Brain pericyte (primary cell): ENCODE data around the gene CDRT4.
A peak's percentile ranks its signal among the peaks of the same experiment; 100 is the strongest.
"Not testable (repeated sequence)": the region's sequence is repeated elsewhere in the genome, so short reads cannot be mapped to it uniquely, and the experiment has no call there.

Experiments used
- DNase-seq: peaks from one replicate; pipeline ENCODE4 v3.0.0-alpha.2; 2012; ENCODE audit warnings: low read depth, low spot score

Gene CDRT4

DNA sequence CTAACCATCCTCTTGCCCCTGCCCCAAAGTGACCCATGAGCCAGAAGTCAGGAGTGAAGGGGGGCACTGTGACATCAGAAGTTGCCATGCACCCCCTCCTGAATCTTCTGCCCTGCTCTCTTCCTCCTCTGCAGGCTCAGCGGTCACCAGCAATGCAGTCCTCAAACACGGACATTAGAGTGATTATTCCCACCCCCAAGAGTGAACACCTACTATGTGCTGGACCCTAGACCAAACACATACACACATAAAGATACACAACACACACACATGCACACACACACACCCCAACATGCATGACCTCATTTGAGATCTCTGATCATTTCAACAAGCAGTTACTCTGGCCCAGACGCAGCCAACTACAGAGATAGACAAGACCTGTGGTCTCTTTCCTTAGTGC is at the start of gene CDRT4:
Gene CDRT4, minus strand, starts transcription at position 30 of the 400 bp plus-strand sequence. CDS start 27,383 bp downstream, outside the sequence.
- DNase-seq = no peak

DNA sequence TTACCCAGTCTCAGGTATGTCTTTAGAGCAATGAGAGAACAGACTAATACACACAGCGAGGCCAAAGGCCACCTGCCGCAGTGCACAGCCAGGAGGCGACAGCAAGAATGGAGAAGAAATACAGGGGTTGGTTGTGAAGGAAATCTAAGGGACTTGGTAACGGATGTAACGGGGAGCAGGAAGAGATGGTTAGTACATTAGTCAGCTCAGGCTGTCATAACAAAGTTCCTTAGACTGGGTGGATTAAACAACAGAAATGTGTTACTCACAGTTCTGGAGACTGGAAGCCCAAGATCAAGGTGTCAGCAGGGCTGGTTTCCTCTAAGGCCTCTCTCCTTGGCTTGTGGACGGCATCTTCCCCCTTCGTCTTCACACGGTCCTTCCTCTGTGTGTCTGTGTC is 48.7 kb upstream of the CDRT4 start:
- no peak for DNase-seq

DNA sequence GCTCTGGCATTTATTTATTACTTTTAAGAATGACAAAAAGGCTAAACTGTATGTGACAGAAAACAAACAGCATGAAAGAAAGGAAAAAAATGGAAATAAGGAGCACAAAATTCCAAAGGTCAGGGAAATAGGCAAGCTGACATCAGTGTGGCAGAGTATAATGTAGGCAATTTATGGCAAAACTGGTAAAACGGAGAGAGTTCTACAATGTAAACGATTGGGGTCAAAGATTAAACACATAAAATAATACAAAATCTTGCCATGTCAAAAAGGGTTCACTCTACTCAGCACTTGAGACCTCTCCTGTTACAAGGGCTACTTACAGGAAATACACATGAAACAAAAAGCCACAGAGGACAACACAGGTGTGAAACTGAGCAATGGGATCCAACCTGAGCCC is 47.0 kb upstream of the CDRT4 start:
- no peak for DNase-seq

DNA sequence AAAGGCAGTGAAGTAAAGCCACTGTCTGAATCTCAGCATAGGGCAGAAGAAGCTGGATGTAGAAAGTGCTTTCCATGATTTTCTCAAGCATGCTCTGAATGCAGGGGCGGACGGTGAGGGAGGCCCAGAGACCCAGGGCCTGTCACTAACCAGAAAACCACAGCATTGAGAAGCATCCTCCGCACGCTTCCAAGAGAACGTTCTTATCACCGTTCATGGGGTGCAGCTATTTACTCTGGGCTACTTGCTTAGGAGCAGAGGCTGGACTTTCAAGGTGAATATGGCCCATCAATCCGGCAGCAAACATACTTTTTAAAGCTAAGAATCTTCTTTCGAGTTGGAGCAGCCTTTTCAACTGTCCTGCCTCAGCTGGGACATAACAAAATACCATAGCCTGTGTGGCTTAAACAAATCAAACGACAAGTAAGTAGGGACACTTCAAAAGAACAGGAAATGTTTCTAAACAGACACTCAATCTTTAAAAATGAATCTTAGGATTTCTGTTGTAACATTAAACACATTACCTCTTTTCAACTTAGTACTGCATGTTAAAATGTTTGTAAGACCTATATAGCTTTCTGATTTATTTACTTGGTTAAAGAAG is 46.5 kb upstream of the CDRT4 start:
- no peak for DNase-seq

DNA sequence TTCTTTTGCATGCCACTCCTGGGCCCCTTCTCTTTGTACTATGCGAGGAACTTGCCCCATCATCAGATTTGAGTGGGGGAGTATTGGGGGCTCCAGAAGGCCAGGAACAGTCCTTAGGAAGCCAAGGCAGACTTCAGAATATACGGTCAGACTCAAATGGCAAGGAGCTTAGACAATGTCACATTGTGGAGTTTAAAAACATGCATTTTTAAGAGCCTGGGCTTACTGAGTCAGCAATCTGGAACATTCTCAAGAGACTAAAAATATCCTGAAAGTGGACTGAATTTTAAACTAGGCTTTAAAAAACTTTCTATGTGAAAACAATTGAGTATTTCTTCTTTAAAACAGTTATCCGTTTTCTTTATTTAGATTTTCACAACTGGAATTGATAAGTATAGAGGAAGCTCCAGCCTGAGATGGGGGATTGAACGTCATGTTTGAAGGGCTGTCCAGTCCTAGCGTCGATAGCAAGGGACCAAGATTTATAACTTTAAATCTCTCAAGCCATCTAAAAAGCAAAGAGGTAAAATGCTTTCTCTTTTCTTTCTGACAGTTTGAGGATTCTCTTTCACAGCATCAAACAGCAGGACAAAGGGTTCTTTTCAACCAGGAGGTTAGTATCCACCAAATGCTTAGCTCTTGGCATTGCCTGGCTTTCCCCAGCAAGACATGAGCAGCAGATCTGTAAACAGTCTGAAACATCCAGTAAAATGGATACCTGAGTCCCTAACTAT is 45.8 kb upstream of the CDRT4 start:
- DNase-seq = no peak

DNA sequence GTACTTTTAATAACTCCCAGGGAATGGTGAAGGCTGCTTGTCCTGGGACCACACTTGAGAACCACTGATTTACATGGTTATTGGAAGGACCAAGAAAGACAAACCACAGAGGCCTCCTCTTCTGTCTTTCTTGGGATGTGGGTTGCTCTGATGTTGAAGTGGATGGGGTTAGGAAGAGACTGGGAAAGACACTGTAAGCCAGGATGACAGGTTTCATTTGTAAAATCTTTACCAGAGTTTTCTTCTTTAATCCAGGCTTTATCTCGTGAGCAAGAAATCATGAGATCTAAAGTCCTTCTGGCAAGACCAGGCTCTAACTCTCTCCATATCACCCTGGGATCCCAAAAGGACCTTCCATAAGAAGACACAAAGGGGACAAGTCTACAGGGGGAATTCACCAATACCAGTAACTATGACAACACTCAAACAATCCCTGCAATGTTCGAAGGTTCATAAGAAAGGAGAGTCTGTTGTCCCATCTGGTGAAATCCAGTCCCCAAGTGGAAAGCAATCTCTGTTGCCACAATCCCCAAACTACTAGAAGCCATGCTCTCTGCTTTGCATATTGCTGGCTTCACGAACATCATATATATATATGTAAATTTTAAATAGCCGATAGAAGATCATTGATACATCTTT is 44.8 kb upstream of the CDRT4 start:
- DNase-seq = no peak

DNA sequence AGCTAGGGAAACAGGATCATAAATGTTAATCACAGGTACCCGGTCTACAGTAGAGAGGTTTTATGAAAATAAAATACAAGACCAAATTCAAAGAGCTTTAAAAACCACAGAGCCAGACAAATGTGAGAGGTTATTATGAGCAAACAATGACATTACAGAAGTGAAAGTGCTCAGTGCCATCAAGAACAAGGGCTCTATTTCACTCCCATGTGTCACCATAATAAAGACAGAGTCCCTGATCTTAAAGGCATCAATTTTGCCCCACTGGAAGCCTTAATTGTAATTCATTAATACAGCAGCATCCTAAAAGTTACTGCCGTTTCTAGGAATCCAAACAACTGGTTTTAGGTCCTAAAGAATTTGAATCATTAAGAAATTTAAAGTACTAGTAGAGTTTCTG is 43.7 kb upstream of the CDRT4 start:
- no peak for DNase-seq

DNA sequence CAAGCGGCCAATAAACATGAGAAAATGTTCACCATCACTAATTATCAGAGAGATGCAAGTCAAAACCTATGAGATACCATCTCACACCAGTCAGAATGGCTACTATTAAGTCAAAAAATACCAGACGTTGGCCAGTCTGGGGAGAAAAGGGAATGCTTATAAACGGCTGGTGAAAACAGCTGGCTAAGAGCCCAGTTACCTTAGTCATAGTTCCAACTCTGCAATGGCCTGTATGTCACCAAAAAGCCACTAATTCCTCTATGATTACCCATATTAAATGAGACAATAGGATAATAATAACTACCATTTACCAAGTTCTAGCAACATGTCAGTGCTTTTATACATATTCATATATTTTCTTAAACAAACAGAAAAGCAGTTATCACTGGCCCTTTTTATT is 42.9 kb upstream of the CDRT4 start:
- no peak for DNase-seq

DNA sequence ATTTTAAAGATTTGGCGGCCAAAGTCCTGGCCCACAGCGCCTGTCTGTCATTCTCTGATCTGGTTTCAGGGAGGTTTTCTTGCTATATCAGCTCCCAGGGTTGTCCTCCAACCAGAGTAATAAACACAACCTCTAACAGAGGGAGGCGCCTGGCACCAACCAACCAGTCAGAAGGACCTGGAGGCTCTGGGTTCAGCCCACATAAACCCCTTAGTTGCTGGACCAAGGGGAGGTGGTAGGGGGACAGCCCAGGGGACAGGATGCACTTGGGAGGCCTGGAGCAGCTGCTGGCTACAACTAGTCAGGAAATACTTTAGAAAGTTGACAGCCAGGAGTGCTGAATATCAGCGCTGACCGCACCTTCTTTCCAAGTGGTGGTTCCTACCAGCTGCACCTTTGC is 41.7 kb upstream of the CDRT4 start:
- no peak for DNase-seq

DNA sequence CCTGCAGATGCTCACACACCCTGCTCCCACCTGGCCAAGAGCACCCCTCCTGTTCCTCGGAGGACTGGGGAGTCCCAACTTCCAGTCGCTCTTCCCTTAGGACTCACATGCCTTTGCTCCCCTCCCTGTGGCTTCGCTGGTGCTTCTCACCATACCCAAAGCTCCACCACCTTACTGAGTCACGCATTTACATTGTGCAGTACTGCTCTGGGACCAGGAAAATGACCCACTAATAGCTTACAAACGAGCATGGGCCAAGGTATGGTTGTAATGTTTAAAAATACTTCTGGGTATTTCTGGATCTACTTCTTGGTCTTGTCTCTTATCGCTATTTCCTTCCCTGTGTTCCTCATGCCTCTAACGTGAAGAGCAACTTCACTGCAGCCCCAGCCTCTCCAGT is 41.0 kb upstream of the CDRT4 start:
- DNase-seq = no peak

DNA sequence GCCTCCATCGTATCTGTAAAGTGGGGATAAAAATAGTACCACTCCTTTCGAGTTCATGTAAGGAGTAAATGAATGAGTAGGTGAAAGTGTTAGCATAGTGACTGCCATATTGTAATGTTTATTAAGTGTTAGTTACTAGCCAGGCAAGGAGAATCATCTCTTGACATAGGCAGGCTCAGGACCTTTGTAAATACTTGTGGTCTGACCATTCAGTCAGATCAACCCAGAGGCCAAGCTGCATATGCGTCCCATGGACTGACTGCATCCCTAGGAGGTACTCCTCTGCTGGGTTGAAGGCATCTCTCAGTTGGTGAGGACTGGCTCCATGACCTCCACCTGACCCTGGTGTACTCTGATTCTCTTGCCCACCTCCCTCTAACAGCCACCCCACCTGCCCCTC is 40.5 kb upstream of the CDRT4 start:
- no peak for DNase-seq

DNA sequence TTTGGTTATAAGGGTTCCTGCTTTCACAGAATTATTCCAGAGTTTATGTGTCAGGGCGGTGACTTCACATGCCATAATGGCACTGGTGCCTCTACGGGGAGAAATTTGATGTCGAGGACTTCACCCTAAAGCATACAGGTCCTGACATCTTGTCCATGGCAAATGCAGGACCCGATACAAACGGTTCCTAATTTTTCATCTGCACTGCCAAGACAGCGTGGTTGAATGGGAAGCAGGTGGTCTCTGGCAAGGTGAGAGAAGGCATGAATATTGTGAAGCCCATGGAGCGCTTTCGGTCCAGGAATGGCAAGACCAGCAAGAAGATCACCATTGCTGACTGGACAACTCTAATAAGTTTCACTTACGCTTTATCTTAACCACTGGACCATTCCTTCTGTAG is 39.6 kb upstream of the CDRT4 start:
- DNase-seq = no peak

DNA sequence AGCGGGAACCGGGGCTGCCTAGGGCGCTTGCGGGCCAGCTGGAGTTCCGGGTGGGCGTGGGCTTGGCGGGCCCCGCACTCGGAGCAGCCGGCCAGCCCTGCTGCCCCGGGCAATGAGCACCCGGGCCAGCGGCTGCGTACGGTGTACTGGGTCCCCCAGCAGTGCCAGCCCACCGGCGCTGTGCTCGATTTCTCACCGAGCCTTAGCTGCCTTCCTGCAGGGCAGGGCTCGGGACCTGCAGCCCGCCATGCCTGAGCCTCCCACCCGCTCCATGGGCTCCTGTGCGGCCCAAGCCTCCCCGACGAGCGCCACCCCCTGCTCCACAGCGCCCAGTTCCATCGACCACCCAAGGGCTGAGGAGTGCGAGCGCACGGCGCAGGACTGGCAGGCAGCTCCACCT is 38.3 kb upstream of the CDRT4 start:
- DNase-seq = not testable (repeated sequence)

DNA sequence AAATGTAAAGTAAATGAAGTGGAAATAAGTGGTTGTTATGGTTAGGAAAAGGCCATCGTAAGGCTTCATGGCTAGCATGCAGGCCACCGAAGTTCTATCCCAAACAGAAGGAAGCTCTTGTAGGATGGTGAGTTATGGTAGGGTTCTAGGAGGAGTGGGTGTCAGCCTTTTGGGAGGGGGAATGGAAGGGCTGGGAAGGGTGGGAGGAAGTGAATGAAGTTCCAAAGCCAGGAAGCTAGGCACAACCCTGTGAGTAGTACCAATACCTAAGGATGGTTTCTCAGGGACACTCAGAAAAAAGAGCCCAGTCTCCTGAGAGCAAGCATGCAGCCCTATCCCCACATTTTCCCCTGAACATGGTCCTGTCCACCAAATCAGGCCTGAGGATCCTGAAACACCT is 36.3 kb upstream of the CDRT4 start:
- no peak for DNase-seq

DNA sequence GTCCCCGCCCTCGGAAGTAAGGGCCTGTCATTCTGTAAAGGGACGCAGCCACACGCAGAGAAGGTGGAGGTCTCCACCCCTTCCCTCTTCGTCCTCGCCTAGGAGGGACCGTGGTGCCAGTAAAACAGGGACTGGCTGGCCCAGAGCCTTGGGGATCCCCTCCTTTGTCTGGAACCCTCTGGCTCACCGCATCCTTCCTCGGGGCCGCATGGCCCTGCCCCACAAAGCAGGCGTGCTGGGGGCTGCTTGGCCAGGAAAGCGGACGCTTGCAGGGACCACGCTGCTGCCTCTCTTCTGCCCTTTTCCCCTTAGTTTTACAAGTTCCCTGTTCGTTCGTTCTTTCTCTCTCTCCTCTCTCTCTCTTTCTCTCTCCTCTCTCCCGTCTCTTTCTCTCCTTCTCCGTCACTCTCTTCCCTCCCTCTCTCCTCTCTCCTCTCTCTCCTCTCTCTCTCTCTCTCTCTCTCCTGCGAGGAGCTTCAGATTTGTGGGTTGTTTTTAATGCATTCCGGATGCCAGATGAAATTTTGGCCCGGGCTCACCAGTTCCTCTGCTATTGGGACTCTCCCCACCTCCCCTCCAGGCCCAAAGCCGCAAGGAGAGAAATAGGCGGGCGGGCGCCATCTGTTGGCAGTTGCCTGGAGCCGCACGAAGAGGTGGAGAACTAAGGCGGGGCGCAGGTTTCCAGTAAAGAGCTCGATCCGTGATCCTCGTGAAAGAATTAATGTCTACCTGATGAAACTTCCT is 35.1 kb upstream of the CDRT4 start:
- DNase-seq = peak; percentile 30

DNA sequence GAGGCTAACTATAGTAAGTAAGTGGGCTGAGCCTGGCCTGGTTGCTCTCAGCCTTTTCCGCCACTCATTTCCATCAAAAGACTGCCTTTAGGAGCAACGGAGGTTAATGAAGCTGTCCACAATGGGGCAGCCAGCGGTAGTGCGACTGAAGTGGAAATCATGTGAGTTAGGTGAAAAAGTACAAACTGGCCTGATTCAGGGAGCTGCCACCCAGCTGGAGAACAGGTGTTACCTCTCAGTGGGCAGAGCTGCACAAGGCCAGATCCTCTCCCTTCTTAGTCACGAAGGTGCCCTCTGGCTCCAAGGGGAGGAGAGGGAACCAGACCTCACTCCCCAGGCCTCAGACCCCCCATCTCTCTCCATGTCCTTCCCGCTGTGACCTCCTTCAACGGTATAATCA is 34.4 kb upstream of the CDRT4 start:
- no peak for DNase-seq

DNA sequence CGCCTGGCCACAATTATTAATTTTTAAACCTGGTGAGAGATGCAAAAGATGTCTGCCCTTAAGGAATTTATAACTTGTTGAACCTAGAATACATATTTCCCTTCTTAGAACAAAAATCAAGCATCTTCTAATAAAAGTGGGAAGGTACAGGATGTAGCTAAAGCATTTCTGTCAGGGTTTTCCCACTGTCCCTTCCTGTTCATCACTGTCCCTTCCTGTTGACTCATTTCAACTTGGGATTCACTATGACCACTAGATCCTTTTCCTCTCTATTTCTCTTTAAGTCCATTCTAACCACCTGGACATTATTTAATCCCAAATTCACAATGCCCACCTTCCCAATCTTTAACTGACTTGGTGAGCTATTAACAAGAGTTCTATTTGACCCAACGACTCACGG is 33.9 kb upstream of the CDRT4 start:
- no peak for DNase-seq

DNA sequence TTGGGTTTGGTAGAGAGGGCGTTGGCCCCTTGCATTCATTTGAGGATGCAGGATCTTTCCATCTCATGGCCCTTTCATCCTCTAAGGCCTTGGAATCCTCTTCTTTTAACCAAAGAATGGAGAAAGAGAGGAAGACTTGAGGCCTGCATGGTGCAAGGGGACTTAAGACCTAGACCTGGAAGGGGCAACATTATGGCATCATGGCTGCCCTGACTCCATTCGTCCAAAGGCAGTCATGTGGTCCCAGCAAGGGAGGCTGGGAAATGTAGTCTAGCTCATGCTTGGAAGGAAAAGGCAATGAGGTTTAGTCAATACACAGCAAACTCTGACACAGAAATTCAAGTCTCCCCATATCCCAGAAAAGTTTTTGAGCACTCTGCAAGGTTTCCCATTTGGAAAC is 30.7 kb upstream of the CDRT4 start:
- no peak for DNase-seq

DNA sequence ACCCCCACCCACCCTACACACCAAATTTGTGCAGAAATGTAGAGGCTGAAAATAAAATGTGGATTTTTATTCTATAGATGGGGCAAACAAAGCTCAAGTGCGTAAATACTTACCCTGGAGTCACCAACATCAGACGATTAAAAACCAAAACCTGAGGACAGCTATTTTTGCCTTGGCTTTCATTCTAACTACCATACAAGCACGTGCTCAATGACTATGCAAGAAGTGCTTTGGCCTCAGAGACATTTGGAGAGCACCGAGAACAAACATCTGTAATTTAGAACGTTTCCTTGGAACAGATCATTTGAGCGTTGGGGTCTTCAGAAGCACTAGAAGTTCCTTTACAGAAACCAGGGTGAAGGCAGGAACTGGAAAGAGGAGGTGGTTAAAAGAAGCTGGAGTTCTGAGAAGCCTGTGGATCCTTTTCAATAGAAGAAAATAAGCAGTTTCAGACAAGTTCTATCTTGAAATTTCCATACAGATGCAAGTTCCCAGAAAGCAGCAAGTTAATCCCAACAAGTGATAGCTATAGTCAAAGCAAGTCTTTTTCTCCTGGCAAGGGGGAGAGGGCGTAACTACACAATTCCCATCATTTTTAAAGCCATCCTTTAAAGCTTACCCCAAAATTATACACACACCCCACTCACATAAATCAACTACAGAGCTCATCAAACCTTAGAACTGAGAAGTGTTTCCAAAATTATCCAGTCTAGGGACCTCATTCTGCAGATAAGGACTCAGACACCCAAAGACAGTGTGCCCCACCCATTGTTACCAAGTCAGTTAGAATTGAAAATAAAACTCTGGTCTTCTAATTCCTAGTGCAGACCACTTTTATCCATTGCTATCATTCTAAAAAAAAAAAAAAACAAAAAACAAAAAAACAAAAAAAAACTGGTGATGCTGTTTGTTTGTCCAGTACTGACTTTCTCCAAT is 29.6 kb upstream of the CDRT4 start:
- DNase-seq = no peak

DNA sequence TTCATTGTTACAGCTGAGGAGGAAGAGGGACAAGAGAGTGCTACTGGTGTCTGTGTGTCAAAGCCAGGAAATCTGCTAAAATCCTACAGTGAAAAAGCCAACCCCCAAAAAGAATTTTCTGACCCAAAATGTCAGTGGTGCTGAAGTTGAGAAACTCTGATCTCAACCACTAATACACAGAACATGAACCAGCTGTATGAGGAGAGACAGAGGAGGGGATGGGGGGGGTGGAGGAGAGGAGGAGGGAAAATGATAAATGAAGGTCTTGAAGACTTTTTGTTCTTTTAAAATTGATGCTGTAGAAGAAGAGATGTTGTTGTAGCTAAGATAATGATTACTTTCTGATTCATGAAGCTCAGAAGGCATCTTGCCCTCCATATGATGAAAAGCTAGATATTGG is 27.4 kb upstream of the CDRT4 start:
- DNase-seq = no peak

DNA sequence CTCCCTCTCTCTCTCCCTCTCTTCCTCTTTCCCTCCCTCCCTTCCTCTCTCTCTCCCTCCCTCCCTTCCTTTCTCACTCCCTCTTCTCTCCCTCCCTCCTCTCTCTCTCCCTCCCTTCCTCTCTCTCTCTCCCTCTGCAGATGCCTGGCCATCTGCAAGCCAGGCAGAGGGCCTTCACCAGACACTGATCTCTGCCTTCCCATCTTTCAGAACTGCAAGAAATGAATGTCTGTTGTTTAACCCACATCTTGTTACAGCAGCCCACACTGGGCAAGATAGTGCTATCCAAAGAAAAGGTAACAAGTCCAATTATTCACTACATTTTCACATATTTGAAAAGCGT is 26.2 kb upstream of the CDRT4 start:
- DNase-seq = no peak
